Body of pancreas (tissue), 4 donors: Measurements from ENCODE around the gene IFT43. TPM values are rescaled to one million over a fixed set of nuclear protein-coding genes. Genes with fewer than 3 reads are reported as not detected.
A peak's percentile ranks its signal among the peaks of the same experiment; 100 is the strongest.

ENCODE experiments used
- ATAC-seq: fragments of 150-250 bp; one replicate; pipeline ENCODE4 v1.9.1; 2016
- DNase-seq, 4 donors: peaks; one replicate each; pipeline ENCODE4 v3.0.0-alpha.2; 2019
- H3K27ac ChIP-seq, 4 donors: fragments of 200-600 bp; sonication (generic); 1 replicate in 3 of 4; 2 replicates in 1 of 4; pipeline versions ENCODE4 v1.5.1 to v1.6.1; 2016 to 2019; ENCODE audit warnings: mild to moderate bottlenecking in 1 of 4, mixed read lengths in 1 of 4, moderate library complexity in 1 of 4
- H3K27me3 ChIP-seq, 2 donors: fragments of 200-600 bp; sonication (generic); one replicate each; pipeline ENCODE4 v1.6.0; 2016; ENCODE audit warnings: mild to moderate bottlenecking in 1 of 2
- H3K36me3 ChIP-seq, 2 donors: fragments of 200-600 bp; sonication (generic); replicated peaks in 1 of 2; 2 replicates each; pipeline ENCODE4 v1.5.1; 2016; ENCODE audit warnings: low read depth in 2 of 2; ENCODE audit not compliant: insufficient read depth in 1 of 2
- H3K4me1 ChIP-seq: fragments of 200-600 bp; sonication (generic); one replicate; pipeline ENCODE4 v1.6.0; 2016
- H3K4me3 ChIP-seq, 2 donors: fragments of 200-600 bp; sonication (generic); 1 replicate in 1 of 2; 2 replicates in 1 of 2; pipeline ENCODE4 v1.5.1; 2016 to 2019
- H3K9me3 ChIP-seq, 3 donors: fragments of 200-600 bp; sonication (generic); 1 replicate in 2 of 3; 2 replicates in 1 of 3; pipeline ENCODE4 v1.5.1; 2016
- POLR2A ChIP-seq, 3 donors: fragments of 450-650 bp; IDR thresholded peaks; one replicate each; pipeline ENCODE4 v1.6.1; 2016; ENCODE audit warnings: antibody characterized with exemption in 3 of 3, mild to moderate bottlenecking in 2 of 3
- WGBS, 2 donors: methylation state at CpG; one replicate each; pipeline ENCODE4 v1.1.5; 2017; 5-methylcytosine and 5-hydroxymethylcytosine counted together
- intact Hi-C: fragments of 100-400 bp; cut with DNase I; formaldehyde crosslinking; loops from one replicate; pipeline ENCODE4 v1.15.1; 2023
- total RNA-seq, 2 donors: library from RNA; depleted of rRNA; stranded (reverse); fragments of >200 nt; gene quantifications; one replicate each; pipeline ENCODE4 v1.1.0, GENCODE V29; 2016
- TF ChIP-seq, protein P1 (sequence below), 7 experiments: fragments of 450-650 bp in 4 of 7; fragments of 200-600 bp in 3 of 7; sonication (generic) in 3 of 7; IDR thresholded peaks; one replicate each; pipeline ENCODE4 v1.5.1; 2016 to 2019; ENCODE audit warnings: antibody characterized with exemption in 7 of 7

The IFT43 gene
- 10 to 100 TPM; 15.0 to 18.5 TPM for total RNA-seq

DNA sequence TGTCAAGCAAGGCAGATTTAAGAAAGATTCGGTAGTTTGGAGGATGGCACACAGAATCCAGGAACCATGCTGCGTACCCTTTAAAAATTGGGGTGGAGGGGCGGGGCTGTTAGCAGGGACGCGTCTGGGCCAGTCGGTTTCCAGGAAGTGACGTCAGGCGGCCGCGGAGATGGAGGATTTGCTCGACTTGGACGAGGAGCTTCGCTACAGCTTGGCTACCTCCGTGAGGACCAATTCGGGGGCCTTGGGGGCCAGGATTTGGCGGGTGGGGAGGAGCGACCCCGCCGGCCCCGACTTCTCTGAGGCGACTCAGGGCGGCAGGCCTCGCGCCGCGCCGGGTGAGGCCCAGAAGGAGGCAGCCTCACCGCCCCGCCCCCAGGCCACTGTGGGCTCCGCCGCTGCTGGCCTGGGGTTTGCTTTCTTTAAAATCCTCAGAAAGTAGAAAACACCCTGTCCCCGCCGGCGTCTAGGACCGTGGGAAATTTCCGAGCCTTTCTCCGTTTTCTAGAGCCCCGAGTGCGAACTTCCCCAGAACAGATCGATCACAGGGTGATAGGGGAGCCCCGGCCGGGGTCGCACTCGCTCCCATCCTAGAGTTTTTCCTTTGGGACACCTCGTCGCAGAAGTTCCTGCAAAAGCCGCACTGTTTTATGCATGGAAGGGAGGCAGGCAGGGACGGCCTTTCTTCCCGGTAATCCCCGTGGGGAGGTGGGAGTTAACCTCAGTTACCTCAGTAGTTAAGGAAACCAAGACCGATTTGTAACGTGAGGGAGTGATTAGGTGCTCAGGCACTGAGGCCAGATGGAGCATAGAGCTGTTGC is at the start of gene IFT43:
IFT43 (plus strand) TSS at position 146 of the 821 bp plus-strand sequence; CDS start at position 170, 24 bp downstream.
- 0 to 1% methylated on average over 30 to 52 of the region's 52 CpGs for WGBS, 2 donors
- H3K4me1 ChIP-seq: peaks cover 44% of the 10 kb centered on the region
- intact Hi-C loops: no loop called here

DNA sequence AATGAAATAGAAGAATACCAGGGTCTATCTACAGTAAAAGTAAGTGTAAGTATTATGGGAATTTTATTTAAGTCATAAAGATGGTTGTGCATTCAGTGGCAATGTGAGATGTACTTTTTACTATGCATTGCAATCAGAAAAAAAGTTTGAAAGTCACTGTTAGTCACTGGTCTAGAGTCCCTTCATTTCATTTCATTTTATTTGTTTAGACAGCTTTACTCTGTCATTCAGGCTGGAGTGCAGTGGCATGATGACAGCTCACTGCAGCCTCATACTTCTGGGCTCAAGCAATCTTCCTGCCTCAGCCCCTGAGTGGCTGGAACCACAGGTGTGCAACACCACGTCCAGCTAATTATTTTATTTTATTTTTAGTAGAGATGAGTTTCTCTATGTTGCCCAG is 46.4 kb upstream of the IFT43 start:
- 68 to 70% methylated on average over 1 of the region's 1 CpG for WGBS, 2 donors
- TF ChIP-seq, protein P1, sequence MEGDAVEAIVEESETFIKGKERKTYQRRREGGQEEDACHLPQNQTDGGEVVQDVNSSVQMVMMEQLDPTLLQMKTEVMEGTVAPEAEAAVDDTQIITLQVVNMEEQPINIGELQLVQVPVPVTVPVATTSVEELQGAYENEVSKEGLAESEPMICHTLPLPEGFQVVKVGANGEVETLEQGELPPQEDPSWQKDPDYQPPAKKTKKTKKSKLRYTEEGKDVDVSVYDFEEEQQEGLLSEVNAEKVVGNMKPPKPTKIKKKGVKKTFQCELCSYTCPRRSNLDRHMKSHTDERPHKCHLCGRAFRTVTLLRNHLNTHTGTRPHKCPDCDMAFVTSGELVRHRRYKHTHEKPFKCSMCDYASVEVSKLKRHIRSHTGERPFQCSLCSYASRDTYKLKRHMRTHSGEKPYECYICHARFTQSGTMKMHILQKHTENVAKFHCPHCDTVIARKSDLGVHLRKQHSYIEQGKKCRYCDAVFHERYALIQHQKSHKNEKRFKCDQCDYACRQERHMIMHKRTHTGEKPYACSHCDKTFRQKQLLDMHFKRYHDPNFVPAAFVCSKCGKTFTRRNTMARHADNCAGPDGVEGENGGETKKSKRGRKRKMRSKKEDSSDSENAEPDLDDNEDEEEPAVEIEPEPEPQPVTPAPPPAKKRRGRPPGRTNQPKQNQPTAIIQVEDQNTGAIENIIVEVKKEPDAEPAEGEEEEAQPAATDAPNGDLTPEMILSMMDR (IDR thresholded peaks at IDR 0.05): no peak
- no peak for TF ChIP-seq POLR2A (IDR thresholded peaks at IDR 0.05)
- H3K36me3 ChIP-seq: no peaks in the 10 kb centered on the region
- no peak overlapping the region for H3K27ac ChIP-seq
- DNase-seq (no peak), ATAC-seq (no peak)
- intact Hi-C loops: no loop called here
- H3K4me3 ChIP-seq: no peak overlapping the region
- H3K4me1 ChIP-seq: peaks cover 5% of the 10 kb centered on the region
- no peaks in the 10 kb centered on the region for H3K9me3 ChIP-seq
- no peaks in the 10 kb centered on the region for H3K27me3 ChIP-seq

More for the DNA sequence above, at the start of gene IFT43:
- peak; percentile 88 to 92 (median 91) for DNase-seq
- Histone ChIP-seq H3K36me3 (peaks cover 0 to 5% of the 10 kb centered on the region in 2 donors), H3K27ac (peak within 1 kb of the TSS; percentile 47 to 99 (median 80)), H3K27me3 (no peaks in the 10 kb centered on the region), H3K9me3 (no peaks in the 10 kb centered on the region), H3K4me3 (peak within 1 kb of the TSS; percentile 85 to 86)
- peak; percentile 17 to 64 (median 49) for TF ChIP-seq POLR2A (IDR thresholded peaks at IDR 0.05)
- TF ChIP-seq, protein P1 (IDR thresholded peaks at IDR 0.05): no peak
- peak; percentile 52 for ATAC-seq

DNA sequence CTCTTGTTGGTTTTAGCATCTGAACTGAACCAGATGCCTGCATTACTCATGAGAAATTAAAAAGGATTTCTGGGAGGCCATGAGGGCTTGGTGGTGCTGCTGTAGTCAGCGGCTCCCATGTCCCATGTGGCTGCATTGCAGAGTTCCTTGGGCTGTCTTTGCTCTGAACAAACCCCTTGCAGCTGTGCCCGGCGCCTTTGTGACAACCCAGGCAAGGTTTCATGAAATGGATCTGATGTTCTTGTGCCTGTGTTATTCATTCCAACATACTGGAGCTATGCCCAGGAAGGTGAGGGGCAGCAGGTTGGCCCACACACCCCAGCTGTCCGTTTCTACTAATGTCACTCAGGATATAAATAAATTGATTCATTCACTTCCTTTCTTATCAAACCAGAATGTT is 44.5 kb upstream of the IFT43 start:
- Histone ChIP-seq H3K4me1 (peaks cover 5% of the 10 kb centered on the region), H3K36me3 (no peaks in the 10 kb centered on the region), H3K4me3 (no peak overlapping the region), H3K27ac (no peak overlapping the region), H3K9me3 (no peaks in the 10 kb centered on the region), H3K27me3 (no peaks in the 10 kb centered on the region)
- intact Hi-C loops: no loop called here
- TF ChIP-seq POLR2A (IDR thresholded peaks at IDR 0.05): no peak
- TF ChIP-seq, protein P1 (IDR thresholded peaks at IDR 0.05): no peak
- peak in 3 of 4 donors; percentile 15 to 58 (median 47) for DNase-seq
- peak; percentile 18 for ATAC-seq
- 42 to 46% methylated on average over 4 of the region's 4 CpGs for WGBS, 2 donors

DNA sequence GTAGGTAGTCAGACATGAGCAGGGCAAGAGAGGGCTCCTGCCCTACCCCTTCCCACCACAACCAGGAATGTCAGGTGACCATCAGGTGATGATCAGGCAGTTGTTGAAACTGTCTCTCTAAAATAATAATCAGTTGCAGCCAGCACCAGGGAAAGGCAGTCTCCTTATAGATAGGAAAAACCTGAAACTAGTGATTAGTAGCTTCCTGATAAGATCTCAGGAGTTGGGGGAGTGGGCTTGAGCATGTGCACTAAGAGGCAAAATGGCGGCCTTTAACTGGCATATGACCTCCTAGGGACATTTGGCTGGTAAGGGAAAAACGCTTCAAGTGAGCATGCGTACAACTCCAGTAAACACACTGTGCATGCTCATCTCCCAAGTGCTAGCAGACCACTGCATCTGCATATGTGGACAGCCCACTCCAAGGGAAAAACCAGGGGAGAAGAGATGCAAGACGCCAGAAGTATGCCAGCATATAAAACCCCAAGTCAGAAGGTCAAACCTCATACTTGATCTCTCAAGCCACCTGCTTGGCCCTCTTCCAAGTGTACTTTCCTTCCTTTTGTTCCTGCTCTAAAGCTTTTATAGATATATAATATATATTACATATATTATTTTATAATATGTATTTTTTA is 40.8 kb upstream of the IFT43 start:
- H3K4me3 ChIP-seq: no peak overlapping the region
- WGBS, 2 donors: 88 to 98% methylated on average over 4 of the region's 4 CpGs

More for the DNA sequence above, 40.8 kb upstream of the IFT43 start:
- TF ChIP-seq, protein P1 (IDR thresholded peaks at IDR 0.05): no peak
- TF ChIP-seq POLR2A (IDR thresholded peaks at IDR 0.05): no peak
- H3K4me1 ChIP-seq: peaks cover 5% of the 10 kb centered on the region
- no peaks in the 10 kb centered on the region for H3K9me3 ChIP-seq
- no peaks in the 10 kb centered on the region for H3K36me3 ChIP-seq
- no peaks in the 10 kb centered on the region for H3K27me3 ChIP-seq
- DNase-seq: no peak
- H3K27ac ChIP-seq: no peak overlapping the region
- ATAC-seq: no peak
- intact Hi-C loops: no loop called here
